ENCODE measurements around the gene DPCD. TPM values are rescaled to one million over a fixed set of nuclear protein-coding genes. Genes with fewer than 3 reads are reported as not detected.

DPCD gene
- total and polyA plus RNA-seq, 10 of the 15 experiments (the other 5 are each of a cell fraction or from before 2014, with no cell fraction given): 9.7 to 50.9 (median 26.3) TPM

DNA sequence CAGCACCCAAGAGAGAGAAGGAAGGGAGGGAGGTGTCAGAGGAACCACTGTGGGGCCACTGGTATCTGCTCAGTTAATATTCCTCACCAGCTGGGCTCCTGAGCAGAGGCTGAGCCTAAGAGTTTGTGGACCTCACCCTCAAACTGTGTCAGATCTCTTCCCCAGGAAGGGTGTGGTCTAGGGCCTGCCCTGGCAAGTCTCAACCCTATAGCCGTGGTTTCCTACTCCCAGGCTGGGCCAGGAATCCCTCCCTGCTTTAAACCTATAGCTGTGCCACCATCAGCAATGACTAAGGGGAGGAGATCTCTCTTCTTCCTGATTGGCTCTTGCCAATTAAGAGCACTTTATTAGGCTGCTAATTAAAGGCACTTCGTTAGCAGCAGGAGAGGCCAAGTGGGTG lies 29.9 kb upstream of the DPCD start:
- Histone ChIP-seq H3K9me3 (replicated peaks; ENCODE audit: control insufficient read depth, insufficient read depth, low read length) (no peaks in the 10 kb centered on the region), H3K27ac (ENCODE audit: control insufficient read depth, insufficient read depth) (no peak overlapping the region), H3K9ac (ENCODE audit: control insufficient read depth, insufficient read depth, low read length) (no peak overlapping the region), H3K79me2 (ENCODE audit: control insufficient read depth, insufficient read depth, low read length) (no peaks in the 10 kb centered on the region), H3K4me3 (no peak overlapping the region), H4K20me1 (ENCODE audit: control insufficient read depth, insufficient read depth) (no peaks in the 10 kb centered on the region), H2AFZ (ENCODE audit: control insufficient read depth, low read depth, low read length) (no peak overlapping the region), H3K4me1 (ENCODE audit: control insufficient read depth, insufficient read depth, low read length) (peaks cover 13% of the 10 kb centered on the region), H3K4me2 (ENCODE audit: control insufficient read depth, insufficient read depth) (no peak overlapping the region), H3K36me3 (ENCODE audit: control insufficient read depth in 2 of 2, insufficient read depth in 2 of 2, low read length in 1 of 2) (peaks cover 0 to 1% of the 10 kb centered on the region in 2 experiments; a peak in 1 of 4 replicates), H3K27me3 (replicated peaks in 1 of 2; ENCODE audit: control insufficient read depth in 2 of 2, insufficient read depth in 2 of 2, low read length in 1 of 2) (no peaks in the 10 kb centered on the region)
- intact Hi-C loops (cut with micrococcal nuclease; ENCODE audit: unreplicated experiment) (no loop called here), in situ Hi-C loops (cut with MboI) (no loop called here)
- ATAC-seq (peak; percentile 44), FAIRE-seq (no peak), DNase-seq (ENCODE audit: low read depth, low spot score) (no peak)
- ChIA-PET RAD21 (ENCODE audit: unreplicated experiment) (no interaction called here), CTCF (interaction anchor here (0.6 to 5.0 kb wide), 2 partner anchors 12 to 344 kb away, joined by 3 to 17 read pairs; no protein-coding TSS in a partner anchor), SMC1A (ENCODE audit: uncharacterized antibody, unreplicated experiment) (interaction anchor here (0.9 kb wide), 1 partner anchor 25 kb away, joined by 3 read pairs; no protein-coding TSS in a partner anchor), POLR2A (no interaction called here)
- BruUV-seq (replicated peaks): no TSS peak
- no peak for TF ChIP-seq KAT2A (conservative IDR thresholded peaks at IDR 0.05; ENCODE audit: control insufficient read depth, low read depth, low read length)
- TF ChIP-seq ZNF687 (IDR thresholded peaks at IDR 0.05): no peak
- TF ChIP-seq, protein P1, sequence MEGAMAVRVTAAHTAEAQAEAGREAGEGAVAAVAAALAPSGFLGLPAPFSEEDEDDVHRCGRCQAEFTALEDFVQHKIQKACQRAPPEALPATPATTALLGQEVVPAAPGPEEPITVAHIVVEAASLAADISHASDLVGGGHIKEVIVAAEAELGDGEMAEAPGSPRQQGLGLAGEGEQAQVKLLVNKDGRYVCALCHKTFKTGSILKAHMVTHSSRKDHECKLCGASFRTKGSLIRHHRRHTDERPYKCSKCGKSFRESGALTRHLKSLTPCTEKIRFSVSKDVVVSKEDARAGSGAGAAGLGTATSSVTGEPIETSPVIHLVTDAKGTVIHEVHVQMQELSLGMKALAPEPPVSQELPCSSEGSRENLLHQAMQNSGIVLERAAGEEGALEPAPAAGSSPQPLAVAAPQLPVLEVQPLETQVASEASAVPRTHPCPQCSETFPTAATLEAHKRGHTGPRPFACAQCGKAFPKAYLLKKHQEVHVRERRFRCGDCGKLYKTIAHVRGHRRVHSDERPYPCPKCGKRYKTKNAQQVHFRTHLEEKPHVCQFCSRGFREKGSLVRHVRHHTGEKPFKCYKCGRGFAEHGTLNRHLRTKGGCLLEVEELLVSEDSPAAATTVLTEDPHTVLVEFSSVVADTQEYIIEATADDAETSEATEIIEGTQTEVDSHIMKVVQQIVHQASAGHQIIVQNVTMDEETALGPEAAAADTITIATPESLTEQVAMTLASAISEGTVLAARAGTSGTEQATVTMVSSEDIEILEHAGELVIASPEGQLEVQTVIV (IDR thresholded peaks at IDR 0.05; ENCODE audit: borderline replicate concordance, partially characterized antibody): no peak
- peak; percentile 42; the same call in 1 of the 2 replicates for TF ChIP-seq RUNX3 (IDR thresholded peaks at IDR 0.05; ENCODE audit: low read length)
- 50% methylated on average over 2 of the region's 2 CpGs for WGBS (ENCODE audit: insufficient coverage, insufficient replicate concordance, low lambda C conversion rate, missing lambda C conversion rate)

Measured in GM12878 (cell line).